ENCODE data around the gene PAPLN.

Gene PAPLN

DNA sequence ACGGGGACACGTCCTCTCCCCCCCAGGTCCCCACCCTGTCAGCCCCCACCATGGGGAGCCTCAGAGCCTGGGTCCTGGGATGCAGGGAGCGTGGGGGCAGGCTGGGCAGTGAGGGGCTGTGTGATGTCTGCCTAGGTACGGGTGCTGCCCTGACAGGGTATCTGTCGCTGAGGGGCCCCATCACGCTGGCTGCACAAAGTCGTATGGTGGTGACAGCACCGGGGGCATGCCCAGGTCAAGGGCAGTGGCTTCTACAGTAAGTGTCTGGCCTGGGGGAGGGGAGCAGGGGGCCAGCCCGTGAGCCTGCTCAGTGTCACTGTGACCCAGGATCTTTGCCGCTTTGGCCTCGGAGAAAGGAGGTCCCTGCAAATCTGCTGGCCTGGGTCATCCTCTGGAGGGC, 23.3 kb downstream of the PAPLN start:
- no peaks in the 10 kb centered on the region for H4K20me1 ChIP-seq
- no peaks in the 10 kb centered on the region for H3K4me1 ChIP-seq
- no peak overlapping the region for H3K4me3 ChIP-seq
- H3K9me3 ChIP-seq = no peaks in the 10 kb centered on the region
- no peak for TF ChIP-seq Cebpa-rat (IDR thresholded peaks at IDR 0.05)
- H3K9ac ChIP-seq = no peak overlapping the region
- H3K4me2 ChIP-seq = no peak overlapping the region
- no peaks in the 10 kb centered on the region for H3K36me3 ChIP-seq
- H3K27me3 ChIP-seq = no peaks in the 10 kb centered on the region
- H3K27ac ChIP-seq = no peak overlapping the region

DNA sequence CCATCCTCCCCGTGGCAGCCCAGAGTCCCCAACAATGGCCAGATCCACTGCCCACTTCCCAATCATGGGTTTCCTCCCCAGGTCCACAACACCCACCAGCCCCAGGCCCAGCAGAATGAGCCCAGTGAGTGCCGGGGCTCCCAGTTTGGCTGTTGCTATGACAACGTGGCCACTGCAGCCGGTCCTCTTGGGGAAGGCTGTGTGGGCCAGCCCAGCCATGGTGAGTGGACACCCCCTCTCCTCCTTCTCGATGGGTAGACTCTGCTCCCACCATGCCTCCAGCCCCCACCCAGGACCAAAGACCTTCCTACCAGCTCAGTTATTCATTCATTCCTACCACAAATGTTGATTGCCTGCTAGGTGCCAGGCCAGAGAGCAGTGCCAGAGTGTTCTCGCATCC, 23.8 kb downstream of the PAPLN start:
- Histone ChIP-seq H3K9ac (no peak overlapping the region), H3K27ac (no peak overlapping the region), H4K20me1 (no peaks in the 10 kb centered on the region), H3K36me3 (no peaks in the 10 kb centered on the region), H3K4me1 (no peaks in the 10 kb centered on the region), H3K4me3 (no peak overlapping the region), H3K27me3 (no peaks in the 10 kb centered on the region), H3K9me3 (no peaks in the 10 kb centered on the region), H3K4me2 (no peak overlapping the region)
- no peak for TF ChIP-seq Cebpa-rat (IDR thresholded peaks at IDR 0.05)

DNA sequence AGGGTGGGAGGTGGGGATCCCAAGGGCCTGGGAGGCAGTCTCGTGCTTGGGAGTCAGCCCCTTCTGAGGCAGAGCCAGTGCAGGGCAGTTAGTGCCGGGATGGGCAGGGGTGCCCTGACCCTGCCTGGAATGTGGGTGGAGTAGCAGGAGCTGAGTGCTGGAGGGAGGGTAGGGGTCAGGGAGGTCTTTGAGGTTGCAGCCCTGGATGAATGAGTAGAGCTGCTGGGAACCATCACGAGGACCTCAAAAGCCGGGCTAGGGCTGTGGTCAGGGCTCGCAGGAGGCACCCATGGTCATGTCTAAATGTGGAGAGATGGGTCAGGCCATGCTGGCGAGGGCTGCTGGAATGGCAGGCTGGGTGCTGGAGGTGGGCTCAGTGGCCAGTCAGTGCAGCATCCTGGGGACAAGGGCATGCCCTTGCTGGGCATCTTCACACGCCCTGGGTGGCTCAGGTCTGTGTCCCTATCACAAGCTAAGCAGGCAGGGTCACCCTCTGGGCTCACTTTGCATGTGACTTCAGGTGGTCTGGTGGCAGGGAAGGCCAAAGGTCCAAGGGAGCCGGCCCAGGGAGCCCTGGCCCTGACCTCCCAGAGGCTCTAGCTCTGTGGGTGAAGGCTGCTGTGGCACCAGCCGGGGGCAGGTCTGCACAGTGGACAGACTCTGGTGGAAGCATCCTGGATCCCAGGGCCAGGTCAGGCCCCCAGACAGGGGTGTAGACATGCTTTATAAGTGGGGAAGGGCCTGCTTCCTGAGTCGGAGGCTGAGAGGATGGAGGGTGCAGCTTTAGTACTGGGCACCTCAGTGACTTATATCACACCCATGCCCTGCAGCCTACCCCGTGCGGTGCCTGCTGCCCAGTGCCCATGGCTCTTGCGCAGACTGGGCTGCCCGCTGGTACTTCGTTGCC, 24.5 kb downstream of the PAPLN start:
- Histone ChIP-seq H3K27ac (no peak overlapping the region), H3K4me2 (no peak overlapping the region), H3K27me3 (no peaks in the 10 kb centered on the region), H4K20me1 (no peaks in the 10 kb centered on the region), H3K9me3 (no peaks in the 10 kb centered on the region), H3K9ac (no peak overlapping the region), H3K4me1 (no peaks in the 10 kb centered on the region), H3K4me3 (no peak overlapping the region), H3K36me3 (no peaks in the 10 kb centered on the region)
- TF ChIP-seq Cebpa-rat (IDR thresholded peaks at IDR 0.05) = no peak

DNA sequence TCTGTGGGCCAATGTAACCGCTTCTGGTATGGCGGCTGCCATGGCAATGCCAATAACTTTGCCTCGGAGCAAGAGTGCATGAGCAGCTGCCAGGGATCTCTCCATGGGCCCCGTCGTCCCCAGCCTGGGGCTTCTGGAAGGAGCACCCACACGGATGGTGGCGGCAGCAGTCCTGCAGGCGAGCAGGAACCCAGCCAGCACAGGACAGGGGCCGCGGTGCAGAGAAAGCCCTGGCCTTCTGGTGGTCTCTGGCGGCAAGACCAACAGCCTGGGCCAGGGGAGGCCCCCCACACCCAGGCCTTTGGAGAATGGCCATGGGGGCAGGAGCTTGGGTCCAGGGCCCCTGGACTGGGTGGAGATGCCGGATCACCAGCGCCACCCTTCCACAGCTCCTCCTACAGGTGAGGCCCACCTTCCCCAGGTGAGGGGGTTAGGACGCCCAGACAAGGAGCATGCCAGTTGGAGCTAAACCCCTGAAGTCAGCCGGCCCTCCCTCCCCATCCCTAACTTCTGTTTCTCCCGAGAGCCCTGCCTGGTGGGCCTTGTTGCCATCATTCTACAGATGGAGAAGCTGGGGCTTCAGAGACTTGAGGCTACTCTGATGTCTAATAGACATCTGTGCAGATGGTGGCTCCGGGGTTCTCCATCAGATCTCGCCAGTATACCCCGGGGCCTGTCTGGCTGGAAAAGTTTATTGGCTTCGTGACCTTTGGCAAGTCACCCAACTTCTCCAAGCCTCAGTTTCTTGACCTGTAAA, 25.3 kb downstream of the PAPLN start:
- no peak overlapping the region for H3K9ac ChIP-seq
- no peaks in the 10 kb centered on the region for H3K9me3 ChIP-seq
- H3K36me3 ChIP-seq = no peaks in the 10 kb centered on the region
- no peak overlapping the region for H3K4me3 ChIP-seq
- H3K4me2 ChIP-seq = no peak overlapping the region
- no peak for TF ChIP-seq Cebpa-rat (IDR thresholded peaks at IDR 0.05)
- no peaks in the 10 kb centered on the region for H3K27me3 ChIP-seq
- no peak overlapping the region for H3K27ac ChIP-seq
- no peaks in the 10 kb centered on the region for H3K4me1 ChIP-seq
- no peaks in the 10 kb centered on the region for H4K20me1 ChIP-seq

DNA sequence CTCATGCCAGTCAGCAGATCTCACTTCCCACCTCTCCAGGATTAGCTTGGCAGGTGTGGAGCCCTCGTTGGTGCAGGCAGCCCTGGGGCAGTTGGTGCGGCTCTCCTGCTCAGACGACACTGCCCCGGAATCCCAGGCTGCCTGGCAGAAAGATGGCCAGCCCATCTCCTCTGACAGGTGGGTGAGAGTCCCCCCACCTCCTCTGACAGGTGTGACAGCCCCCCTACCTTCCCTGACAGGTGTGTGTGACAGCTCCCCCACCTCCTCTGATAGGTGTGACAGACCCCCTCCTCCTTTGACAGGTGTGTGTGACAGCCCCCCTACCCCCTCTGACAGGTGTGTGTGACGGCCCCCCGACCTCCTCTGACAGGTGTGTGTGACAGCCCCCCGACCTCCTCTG, 26.3 kb downstream of the PAPLN start:
- no peaks in the 10 kb centered on the region for H3K4me1 ChIP-seq
- H3K36me3 ChIP-seq = no peaks in the 10 kb centered on the region
- H3K27ac ChIP-seq = no peak overlapping the region
- no peak overlapping the region for H3K4me2 ChIP-seq
- H3K4me3 ChIP-seq = no peak overlapping the region
- no peak overlapping the region for H3K9ac ChIP-seq
- no peaks in the 10 kb centered on the region for H3K9me3 ChIP-seq
- H3K27me3 ChIP-seq = no peaks in the 10 kb centered on the region
- no peak for TF ChIP-seq Cebpa-rat (IDR thresholded peaks at IDR 0.05)
- no peaks in the 10 kb centered on the region for H4K20me1 ChIP-seq

DNA sequence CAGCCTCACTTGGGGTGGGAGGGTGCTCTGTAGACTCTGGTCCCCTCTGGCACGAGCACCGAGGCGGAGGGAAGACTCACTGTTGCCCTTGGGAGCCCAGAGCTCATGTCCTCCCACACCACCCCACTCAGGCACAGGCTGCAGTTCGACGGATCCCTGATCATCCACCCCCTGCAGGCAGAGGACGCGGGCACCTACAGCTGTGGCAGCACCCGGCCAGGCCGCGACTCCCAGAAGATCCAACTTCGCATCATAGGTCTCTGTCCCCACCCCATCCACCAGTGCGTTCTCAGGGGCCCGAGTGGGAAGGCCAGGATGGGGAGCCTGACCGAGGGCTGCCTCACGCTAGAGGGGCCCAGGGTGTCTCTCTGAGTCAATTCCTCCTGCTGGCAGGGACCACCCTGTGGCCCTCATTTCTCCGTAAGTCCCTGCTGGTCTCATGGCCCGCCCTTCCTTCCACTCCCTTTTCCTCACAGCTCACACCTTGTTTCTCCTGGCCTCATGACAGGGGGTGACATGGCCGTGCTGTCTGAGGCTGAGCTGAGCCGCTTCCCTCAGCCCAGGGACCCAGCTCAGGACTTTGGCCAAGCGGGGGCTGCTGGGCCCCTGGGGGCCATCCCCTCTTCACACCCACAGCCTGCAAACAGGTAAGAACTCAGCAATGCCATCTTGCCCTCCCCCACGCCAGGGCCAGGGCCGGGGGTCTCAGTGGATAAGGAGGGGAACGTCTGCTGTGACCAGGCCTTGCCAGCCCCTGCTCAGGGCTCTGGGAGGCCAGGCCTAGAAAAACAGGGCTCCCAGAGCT, 27.0 kb downstream of the PAPLN start:
- TF ChIP-seq Cebpa-rat (IDR thresholded peaks at IDR 0.05) = no peak
- Histone ChIP-seq H3K9me3 (no peaks in the 10 kb centered on the region), H3K4me1 (no peaks in the 10 kb centered on the region; the same call in 1 of the 2 replicates), H3K36me3 (no peaks in the 10 kb centered on the region), H3K4me2 (no peak overlapping the region), H3K4me3 (no peak overlapping the region), H3K9ac (no peak overlapping the region), H4K20me1 (no peaks in the 10 kb centered on the region), H3K27ac (no peak overlapping the region), H3K27me3 (no peaks in the 10 kb centered on the region)

DNA sequence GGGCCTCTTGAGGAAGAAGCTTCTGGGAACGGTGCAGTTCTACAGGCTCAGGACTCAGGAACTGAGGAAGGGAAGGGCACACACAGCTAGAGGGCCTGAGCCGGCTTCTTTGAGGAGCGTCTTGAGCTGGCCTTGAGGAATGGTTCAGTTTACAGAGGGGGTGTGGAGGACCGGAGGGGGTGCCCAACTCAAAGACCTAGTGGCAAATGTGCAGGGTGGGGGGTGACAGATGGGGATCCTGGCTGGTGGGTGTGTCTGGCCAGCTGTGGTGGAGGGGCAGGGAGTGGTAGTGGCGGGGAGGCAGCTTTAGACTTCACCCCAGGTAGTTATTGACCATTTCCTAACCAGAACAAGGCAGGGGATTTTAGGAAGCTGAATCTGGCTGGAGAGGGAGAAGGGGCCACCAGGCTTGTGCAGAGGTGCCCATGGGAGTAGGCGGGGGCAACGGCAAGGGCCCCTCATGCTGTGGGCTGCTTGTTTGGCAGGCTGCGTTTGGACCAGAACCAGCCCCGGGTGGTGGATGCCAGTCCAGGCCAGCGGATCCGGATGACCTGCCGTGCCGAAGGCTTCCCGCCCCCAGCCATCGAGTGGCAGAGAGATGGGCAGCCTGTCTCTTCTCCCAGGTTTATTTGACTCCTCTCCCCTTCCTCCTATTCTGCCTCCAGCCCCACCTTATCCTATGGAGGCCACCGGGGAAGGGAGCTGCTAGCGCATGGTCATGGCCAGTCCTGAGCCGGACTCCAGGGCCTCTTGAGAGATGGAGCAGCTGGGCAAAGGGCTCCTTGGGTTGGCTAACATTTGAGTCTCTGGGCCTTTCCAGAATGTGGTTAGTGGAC, 27.8 kb downstream of the PAPLN start:
- H3K27me3 ChIP-seq = no peaks in the 10 kb centered on the region
- no peak overlapping the region for H3K4me2 ChIP-seq
- no peaks in the 10 kb centered on the region for H3K36me3 ChIP-seq
- TF ChIP-seq Cebpa-rat (IDR thresholded peaks at IDR 0.05) = no peak
- no peak overlapping the region for H3K27ac ChIP-seq
- H4K20me1 ChIP-seq = no peaks in the 10 kb centered on the region
- H3K9ac ChIP-seq = no peak overlapping the region
- no peak overlapping the region for H3K4me3 ChIP-seq
- no peaks in the 10 kb centered on the region for H3K9me3 ChIP-seq
- peaks cover 8% of the 10 kb centered on the region for H3K4me1 ChIP-seq

DNA sequence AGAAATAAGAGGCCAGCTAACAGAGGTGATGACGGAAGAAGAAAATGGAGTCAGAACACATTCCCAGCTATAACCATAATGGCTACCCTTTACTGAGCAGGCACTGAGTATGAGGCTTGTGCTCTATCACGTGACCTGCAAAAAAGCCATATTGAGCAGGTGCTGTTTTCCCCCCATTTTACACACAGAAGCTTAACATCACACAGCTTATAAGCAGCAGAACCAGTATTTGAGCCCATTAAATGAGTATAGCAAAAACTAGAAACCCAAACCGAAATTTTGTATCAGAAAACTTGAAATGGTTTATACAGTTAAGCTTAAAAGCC, 28.4 kb downstream of the PAPLN start:
- no peak overlapping the region for H3K4me3 ChIP-seq
- no peaks in the 10 kb centered on the region for H3K9me3 ChIP-seq
- no peak overlapping the region for H3K9ac ChIP-seq
- no peaks in the 10 kb centered on the region for H3K27me3 ChIP-seq
- no peaks in the 10 kb centered on the region for H3K36me3 ChIP-seq
- TF ChIP-seq Cebpa-rat (IDR thresholded peaks at IDR 0.05) = no peak
- no peak overlapping the region for H3K4me2 ChIP-seq
- H3K4me1 ChIP-seq = peaks cover 14% of the 10 kb centered on the region
- no peaks in the 10 kb centered on the region for H4K20me1 ChIP-seq
- no peak overlapping the region for H3K27ac ChIP-seq

DNA sequence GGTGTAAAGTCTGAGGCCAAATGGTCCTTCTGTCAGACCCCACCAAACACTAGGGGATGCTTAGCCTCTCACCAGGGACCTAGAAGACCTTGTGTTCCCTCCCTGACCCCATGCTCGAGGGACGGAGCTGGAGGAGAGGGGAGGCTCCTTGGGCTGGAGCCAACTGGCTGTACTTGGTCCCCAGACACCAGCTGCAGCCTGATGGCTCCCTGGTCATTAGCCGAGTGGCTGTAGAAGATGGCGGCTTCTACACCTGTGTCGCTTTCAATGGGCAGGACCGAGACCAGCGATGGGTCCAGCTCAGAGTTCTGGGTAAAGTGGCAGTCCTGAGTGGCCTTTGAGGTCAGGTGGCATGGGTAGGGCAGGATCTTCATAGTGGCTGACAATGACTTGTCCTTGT, 29.0 kb downstream of the PAPLN start:
- Histone ChIP-seq H3K9ac (no peak overlapping the region), H3K4me1 (peaks cover 20% of the 10 kb centered on the region), H4K20me1 (no peaks in the 10 kb centered on the region), H3K4me2 (no peak overlapping the region), H3K4me3 (no peak overlapping the region), H3K27me3 (no peaks in the 10 kb centered on the region), H3K9me3 (no peaks in the 10 kb centered on the region), H3K27ac (no peak overlapping the region), H3K36me3 (no peaks in the 10 kb centered on the region)
- TF ChIP-seq Cebpa-rat (IDR thresholded peaks at IDR 0.05) = no peak
